Measurements from ENCODE around the gene KLHL29.

Gene KLHL29

GRCh38 chr2:23518481-23519333 lies 133.7 kb downstream of the KLHL29 start:
- no peak for DNase-seq

GRCh38 chr2:23519334-23519651 lies 134.3 kb downstream of the KLHL29 start:
- no peak for DNase-seq

GRCh38 chr2:23520256-23520655 lies 135.3 kb downstream of the KLHL29 start:
- DNase-seq = no peak

DNA sequence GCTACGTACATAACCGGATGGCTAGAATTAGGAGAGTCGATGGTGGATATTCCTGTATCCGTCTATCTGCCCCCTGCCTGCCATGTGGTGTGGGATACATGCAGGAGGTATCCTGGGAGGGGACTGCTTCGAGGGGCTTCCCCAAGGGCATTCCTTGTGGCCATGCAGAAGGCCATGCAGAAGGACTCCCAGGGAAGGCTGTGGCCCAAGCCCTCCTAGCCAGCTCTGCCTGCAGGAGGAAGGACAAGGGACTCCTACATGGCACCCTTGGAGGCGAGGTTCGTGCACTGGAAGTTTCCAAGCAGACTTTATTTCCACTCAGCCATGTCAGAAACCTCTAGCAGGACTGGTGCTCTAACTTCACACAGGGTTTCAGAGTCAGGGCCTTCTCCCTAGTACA lies 136.1 kb downstream of the KLHL29 start:
- no peak for DNase-seq

DNA sequence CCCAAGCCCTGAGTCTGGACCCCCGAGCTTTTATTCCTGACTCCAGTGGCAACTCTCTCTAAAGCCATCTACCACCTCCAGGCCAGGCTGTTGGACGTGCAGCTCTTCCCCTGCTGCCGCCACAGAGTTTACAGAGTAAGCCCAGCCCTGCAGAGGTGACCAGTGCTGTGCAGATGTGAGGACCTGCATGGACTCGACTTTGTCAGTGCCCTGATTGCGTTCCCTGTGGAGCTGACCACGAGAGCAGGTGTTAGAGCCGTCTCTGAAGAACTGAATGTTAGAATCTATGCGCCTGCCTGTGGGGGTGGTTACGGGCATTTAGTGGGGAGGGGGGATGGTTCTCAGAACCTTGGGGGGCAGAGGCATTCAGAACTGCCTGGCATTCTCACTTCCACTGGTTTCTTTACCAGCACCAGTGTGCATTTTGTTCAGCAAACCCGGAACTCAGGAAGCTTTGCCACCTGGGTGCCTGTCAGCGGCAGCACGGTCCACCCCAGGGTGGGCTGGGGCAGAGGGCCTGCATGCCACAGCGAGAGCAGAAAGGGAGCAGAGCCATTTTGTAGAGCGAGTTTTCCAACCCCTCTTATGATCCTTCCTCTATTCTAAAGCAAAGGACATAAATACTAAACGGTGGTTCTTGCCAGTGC lies 137.9 kb downstream of the KLHL29 start:
- no peak for DNase-seq

DNA sequence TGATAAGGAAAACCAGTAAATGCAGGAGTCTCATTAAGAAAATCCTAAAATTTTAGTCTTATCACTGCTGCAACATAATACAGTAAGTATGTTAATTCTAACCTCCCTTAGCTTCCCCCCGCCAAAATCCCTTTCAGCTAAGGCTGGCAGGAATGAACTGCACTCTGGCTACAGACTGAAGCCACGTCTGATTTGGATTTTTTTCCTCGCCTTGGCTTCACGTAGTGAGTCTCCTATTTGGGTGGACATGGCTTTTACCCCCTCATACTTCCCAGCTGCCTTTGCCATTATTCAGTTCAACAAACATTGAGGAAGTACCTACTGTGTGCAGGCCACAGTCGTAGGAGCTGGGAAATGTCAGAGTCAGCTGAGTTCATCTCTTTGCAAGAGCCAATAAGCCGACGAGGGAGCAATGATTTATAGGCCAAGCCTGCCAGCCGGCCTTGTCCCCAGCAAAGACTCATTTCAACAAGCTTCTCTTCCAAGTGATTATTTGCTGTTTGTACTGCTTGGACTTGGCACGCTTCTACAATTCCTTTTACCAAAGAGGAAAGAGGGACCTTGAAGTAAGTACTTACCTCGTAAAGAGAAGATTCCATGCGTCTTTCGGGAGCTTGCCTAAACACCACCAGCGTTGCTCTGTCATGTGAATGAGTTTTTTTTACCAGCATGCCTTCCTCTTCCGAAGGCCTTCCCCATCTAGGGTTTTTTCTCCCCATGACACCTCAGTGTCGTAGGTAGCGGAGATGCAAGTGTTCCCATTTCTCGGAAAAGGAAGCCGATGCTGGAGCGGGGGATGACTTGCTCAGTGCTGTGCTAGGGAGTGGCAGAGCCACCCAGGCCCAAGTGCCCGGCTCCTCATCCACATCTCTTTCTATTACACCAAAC lies 138.6 kb downstream of the KLHL29 start:
- no peak for DNase-seq

- no peak for DNase-seq
Observed at GRCh38 chr2:23524261-23524706, 139.3 kb downstream of the KLHL29 start.

- no peak for DNase-seq
Observed at GRCh38 chr2:23525137-23525765, 140.3 kb downstream of the KLHL29 start.

- DNase-seq = no peak
Observed at GRCh38 chr2:23526114-23526513, 141.1 kb downstream of the KLHL29 start.

GRCh38 chr2:23526835-23527790 lies 142.1 kb downstream of the KLHL29 start:
- DNase-seq = no peak

GRCh38 chr2:23528171-23528570 lies 143.2 kb downstream of the KLHL29 start:
- DNase-seq = no peak

DNA sequence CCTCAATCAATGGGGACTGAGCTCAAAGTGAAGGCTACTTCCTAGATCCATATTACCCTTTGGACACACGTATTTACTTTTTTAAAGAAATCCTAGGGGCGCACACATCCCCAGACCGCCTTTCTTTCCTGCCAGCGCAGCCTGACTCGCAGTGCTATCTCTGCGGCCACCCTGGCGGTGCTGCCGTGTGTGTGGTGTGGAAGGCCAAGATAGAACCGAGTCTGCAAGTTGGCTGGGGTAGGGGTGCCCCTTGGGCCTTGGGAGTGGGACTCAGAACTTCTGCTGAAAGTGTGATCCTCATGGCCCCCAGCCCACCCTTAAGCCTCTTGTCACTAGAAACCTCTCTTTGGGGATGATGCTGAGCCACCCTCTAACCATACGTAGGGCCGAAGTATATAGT lies 143.7 kb downstream of the KLHL29 start:
- no peak for DNase-seq

DNA sequence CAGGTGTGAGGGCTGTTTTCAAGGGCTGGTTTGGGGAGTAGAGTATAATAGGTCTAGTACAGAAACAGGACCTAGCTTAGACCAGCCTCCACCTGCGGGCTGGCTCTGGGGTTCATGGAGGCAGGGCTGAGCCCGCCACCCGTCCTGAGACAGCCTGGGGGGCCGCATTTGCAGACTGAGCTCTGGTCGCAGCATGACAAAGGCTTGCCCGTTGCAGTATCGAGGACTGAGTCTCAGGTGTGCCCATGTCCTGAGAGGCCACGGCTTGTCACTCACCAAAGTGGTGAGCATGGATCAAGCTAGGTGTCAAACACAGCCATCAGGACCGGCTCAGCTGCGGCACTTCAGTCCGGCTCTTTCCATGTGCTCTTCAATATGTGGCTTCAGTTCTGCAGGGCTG lies 144.7 kb downstream of the KLHL29 start:
- no peak for DNase-seq

DNA sequence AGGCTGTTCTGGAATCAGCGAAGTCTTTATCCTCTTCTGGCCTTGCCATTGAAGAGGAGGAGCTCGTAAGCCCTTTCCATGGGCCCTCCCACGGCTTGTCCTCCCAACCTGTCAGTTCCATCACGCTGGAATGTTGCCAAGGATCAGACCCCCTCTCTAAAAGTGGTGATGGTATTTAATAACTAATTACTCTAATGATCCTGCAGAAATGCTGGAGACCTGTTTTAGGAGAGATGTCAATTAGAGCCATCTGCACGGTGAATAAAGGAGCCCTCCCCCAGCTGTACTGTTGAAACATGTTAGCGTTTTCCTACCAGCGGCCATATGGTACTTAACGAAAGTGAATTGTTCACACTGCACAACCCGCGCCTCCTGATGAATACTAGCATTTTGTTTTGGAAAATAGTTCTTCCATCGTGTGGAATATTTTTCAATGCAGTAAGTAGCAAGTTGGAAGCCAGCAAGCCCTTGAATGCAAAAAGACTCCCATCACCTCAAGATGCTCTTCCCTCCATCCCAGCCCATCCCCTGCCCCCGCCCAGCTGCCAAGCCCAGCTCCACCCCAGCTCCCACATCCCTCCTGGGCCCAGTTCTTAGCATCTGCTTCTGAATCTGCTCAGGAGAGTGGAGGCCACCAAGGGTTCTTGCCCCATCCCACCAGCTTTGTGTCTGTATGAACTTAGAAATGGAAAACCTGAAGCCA lies 145.4 kb downstream of the KLHL29 start:
- no peak for DNase-seq

DNA sequence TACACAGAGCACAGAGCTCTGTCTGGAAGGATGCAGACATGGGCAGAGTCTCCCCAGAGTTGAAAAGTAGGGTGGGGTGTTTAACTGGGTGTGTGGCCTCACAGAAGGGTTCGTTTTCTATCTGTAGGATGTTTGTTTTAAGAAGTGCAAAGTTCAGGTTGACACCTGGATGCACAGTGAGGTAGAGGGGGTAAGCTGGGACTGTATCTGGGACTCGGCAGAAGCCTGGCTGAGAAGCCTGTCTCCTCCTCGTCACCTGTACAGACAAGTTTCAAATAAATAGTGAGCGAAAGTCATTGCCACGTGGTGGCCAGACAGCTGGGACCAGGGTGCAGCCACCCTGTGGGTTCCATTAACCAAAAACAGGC lies 145.9 kb downstream of the KLHL29 start:
- no peak for DNase-seq

DNA sequence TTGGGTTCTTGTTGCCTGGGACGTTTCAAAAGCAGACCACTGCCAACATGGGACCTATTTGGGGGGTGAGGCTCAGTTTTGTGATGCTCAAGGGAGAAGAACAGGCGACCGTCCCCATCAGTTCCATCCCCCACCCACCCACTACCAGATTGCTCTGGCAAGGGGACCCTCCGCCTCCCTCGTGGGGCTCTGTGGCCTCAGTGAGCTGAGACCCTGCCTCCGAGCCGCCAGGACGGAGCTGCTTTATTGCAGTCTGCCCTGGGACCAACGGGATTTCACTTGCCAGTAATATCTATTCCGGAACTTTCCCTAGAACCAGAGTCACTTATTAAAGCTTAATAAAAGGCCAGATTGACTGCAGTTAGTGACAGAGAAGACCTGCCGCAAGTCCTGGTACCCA lies 146.3 kb downstream of the KLHL29 start:
- no peak for DNase-seq

DNA sequence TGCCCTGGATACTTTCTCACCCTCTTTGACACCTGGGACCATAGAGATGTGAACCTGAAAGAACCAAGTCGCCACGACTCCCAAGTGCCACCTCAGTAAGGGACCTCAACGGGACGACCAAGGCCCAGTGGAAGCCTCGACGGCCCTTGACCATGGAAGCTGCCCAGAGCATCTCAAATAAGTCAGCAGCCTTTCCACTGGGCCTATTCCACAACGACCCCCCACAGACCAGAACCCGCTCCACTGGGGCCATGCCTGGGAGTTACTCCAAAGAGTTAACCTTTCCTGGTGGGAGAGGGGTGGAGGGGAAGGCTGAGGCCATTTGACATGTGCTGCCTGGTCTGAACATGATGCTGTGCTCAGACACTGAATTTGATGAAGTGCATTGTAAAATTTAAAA lies 146.9 kb downstream of the KLHL29 start:
- no peak for DNase-seq

- no peak for DNase-seq
Observed at GRCh38 chr2:23532391-23533337, 147.7 kb downstream of the KLHL29 start.

GRCh38 chr2:23533338-23533695 lies 148.3 kb downstream of the KLHL29 start:
- DNase-seq = no peak

GRCh38 chr2:23534771-23535170 lies 149.8 kb downstream of the KLHL29 start:
- DNase-seq = no peak
